HL-60 (cell line): ENCODE measurements around the gene PALM.

Source experiments
- DNase-seq, 2 experiments: peaks; one replicate each; pipeline ENCODE4 v3.0.0-alpha.2; 2010 to 2020; ENCODE audit warnings: low read depth in 1 of 2, low spot score in 1 of 2
- H3K27ac ChIP-seq: fragments of 250-450 bp; sonication (Bioruptor Pico); replicated peaks from 2 replicates; pipeline ENCODE4 v1.5.1; 2020; ENCODE audit warnings: mild to moderate bottlenecking, moderate library complexity
- H3K27me3 ChIP-seq: fragments of 250-450 bp; sonication (Bioruptor Pico); 2 replicates; pipeline ENCODE4 v1.5.1; 2021; ENCODE audit warnings: mild to moderate bottlenecking, moderate library complexity; ENCODE audit not compliant: insufficient read depth, poor library complexity, severe bottlenecking
- H3K4me3 ChIP-seq: replicated peaks from 2 replicates; pipeline ENCODE4 v1.5.1; 2011; ENCODE audit warnings: mild to moderate bottlenecking, control low read depth, low read length; ENCODE audit not compliant: insufficient read depth
- CTCF ChIP-seq: IDR thresholded peaks from one replicate; pipeline ENCODE4 v1.5.1; 2011; ENCODE audit warnings: low read length, control low read depth, inconsistent platforms; ENCODE audit not compliant: insufficient read depth
- GABPA ChIP-seq: IDR thresholded peaks from 2 replicates; pipeline ENCODE4 v1.6.1; 2012; ENCODE audit warnings: low read depth
- POLR2AphosphoS5 ChIP-seq: IDR thresholded peaks from 2 replicates; pipeline ENCODE4 v1.6.1; 2012; ENCODE audit warnings: low read depth
- REST ChIP-seq: IDR thresholded peaks from 2 replicates; pipeline ENCODE4 v1.6.1; 2012; ENCODE audit warnings: low read depth; ENCODE audit not compliant: insufficient replicate concordance
- SPI1 ChIP-seq: IDR thresholded peaks from 2 replicates; pipeline ENCODE4 v1.6.1; 2012; ENCODE audit warnings: low read depth, mild to moderate bottlenecking, borderline replicate concordance

The PALM gene

GRCh38 chr19:781800-782184 is 73.1 kb downstream of the PALM start:
- Histone ChIP-seq H3K27ac (no peak overlapping the region), H3K27me3 (no peaks in the 10 kb centered on the region), H3K4me3 (no peak overlapping the region)
- TF ChIP-seq SPI1 (no peak), GABPA (no peak), POLR2AphosphoS5 (no peak), CTCF (no peak), REST (no peak)
- no peak for DNase-seq

- TF ChIP-seq REST (no peak), GABPA (no peak), POLR2AphosphoS5 (no peak), CTCF (no peak), SPI1 (no peak)
- H3K27me3 ChIP-seq, result no peaks in the 10 kb centered on the region
- no peak overlapping the region for H3K4me3 ChIP-seq
- DNase-seq, result no peak
- no peak overlapping the region for H3K27ac ChIP-seq
Measured at GRCh38 chr19:782185-782877, 73.6 kb downstream of the PALM start.

GRCh38 chr19:782878-783668 is 74.3 kb downstream of the PALM start:
- no peak overlapping the region for H3K4me3 ChIP-seq
- no peaks in the 10 kb centered on the region for H3K27me3 ChIP-seq
- no peak overlapping the region for H3K27ac ChIP-seq
- no peak for TF ChIP-seq POLR2AphosphoS5
- TF ChIP-seq CTCF, result no peak
- TF ChIP-seq SPI1, result no peak
- TF ChIP-seq GABPA, result no peak
- TF ChIP-seq REST, result no peak
- no peak for DNase-seq
